Fibroblast of gingiva (primary cell): ENCODE data around the gene KRT17.
"Not testable (repeated sequence)": the region's sequence is repeated elsewhere in the genome, so short reads cannot be mapped to it uniquely, and the experiment has no call there.

Experiments
- DNase-seq: peaks from one replicate; pipeline ENCODE4 v3.0.0-alpha.2; 2011; ENCODE audit warnings: low read depth

The KRT17 gene

GRCh38 chr17:41633556-41634199 lies 9.3 kb upstream of the KRT17 start:
- DNase-seq: no peak

GRCh38 chr17:41632482-41633105 lies 8.2 kb upstream of the KRT17 start:
- no peak for DNase-seq

GRCh38 chr17:41631898-41632285 lies 7.5 kb upstream of the KRT17 start:
- DNase-seq: no peak

GRCh38 chr17:41631025-41631897 lies 6.9 kb upstream of the KRT17 start:
- DNase-seq: no peak

GRCh38 chr17:41629826-41630670 lies 5.7 kb upstream of the KRT17 start:
- DNase-seq: no peak

- no peak for DNase-seq
Observed at GRCh38 chr17:41629316-41629715, 4.9 kb upstream of the KRT17 start.

- DNase-seq: not testable (repeated sequence)
Observed at GRCh38 chr17:41628621-41629255, 4.4 kb upstream of the KRT17 start.

- DNase-seq: not testable (repeated sequence)
Observed at GRCh38 chr17:41628073-41628370, 3.6 kb upstream of the KRT17 start.

GRCh38 chr17:41627316-41628072 lies 3.1 kb upstream of the KRT17 start:
- DNase-seq: no peak

GRCh38 chr17:41626914-41627295 lies 2.5 kb upstream of the KRT17 start:
- DNase-seq: not testable (repeated sequence)

GRCh38 chr17:41626028-41626913 lies 1.9 kb upstream of the KRT17 start:
- not testable (repeated sequence) for DNase-seq

GRCh38 chr17:41625602-41626001 lies 1.2 kb upstream of the KRT17 start:
- DNase-seq: no peak

GRCh38 chr17:41623184-41623861 lies 1.1 kb downstream of the KRT17 start:
- DNase-seq: not testable (repeated sequence)

- DNase-seq: not testable (repeated sequence)
Observed at GRCh38 chr17:41622340-41623183, 1.8 kb downstream of the KRT17 start.

GRCh38 chr17:41621916-41622315 lies 2.5 kb downstream of the KRT17 start:
- no peak for DNase-seq

- not testable (repeated sequence) for DNase-seq
Observed at GRCh38 chr17:41621435-41621817, 2.9 kb downstream of the KRT17 start.

GRCh38 chr17:41620583-41621434 lies 3.6 kb downstream of the KRT17 start:
- DNase-seq: no peak
